Uterus (tissue), 2 donors: ENCODE results near the gene NACC2.

Experiments
- CTCF ChIP-seq, 4 experiments: fragments of 200-600 bp in 2 of 4; fragments of 450-650 bp in 2 of 4; sonication (generic) in 2 of 4; IDR thresholded peaks; one replicate each; pipeline ENCODE4 v1.5.1; 2016 to 2019; ENCODE audit warnings: antibody characterized with exemption in 4 of 4, mild to moderate bottlenecking in 2 of 4, moderate library complexity in 1 of 4
- POLR2A ChIP-seq, 2 donors: fragments of 450-650 bp; IDR thresholded peaks; one replicate each; pipeline ENCODE4 v1.6.1; 2016; ENCODE audit warnings: antibody characterized with exemption in 2 of 2, mild to moderate bottlenecking in 1 of 2, moderate library complexity in 1 of 2

- TF ChIP-seq CTCF (IDR thresholded peaks at IDR 0.05) = no peak
- TF ChIP-seq POLR2A (IDR thresholded peaks at IDR 0.05) = no peak
Observed at GRCh38 chr9:136054146-136054545, 40.9 kb downstream of the NACC2 start.
